HS-27A (cell line): ENCODE data around the gene RANGRF.

Experiments
- DNase-seq: peaks from one replicate; pipeline ENCODE4 v3.0.0-alpha.2; 2012; ENCODE audit warnings: low read depth, missing footprints

The RANGRF gene

DNA sequence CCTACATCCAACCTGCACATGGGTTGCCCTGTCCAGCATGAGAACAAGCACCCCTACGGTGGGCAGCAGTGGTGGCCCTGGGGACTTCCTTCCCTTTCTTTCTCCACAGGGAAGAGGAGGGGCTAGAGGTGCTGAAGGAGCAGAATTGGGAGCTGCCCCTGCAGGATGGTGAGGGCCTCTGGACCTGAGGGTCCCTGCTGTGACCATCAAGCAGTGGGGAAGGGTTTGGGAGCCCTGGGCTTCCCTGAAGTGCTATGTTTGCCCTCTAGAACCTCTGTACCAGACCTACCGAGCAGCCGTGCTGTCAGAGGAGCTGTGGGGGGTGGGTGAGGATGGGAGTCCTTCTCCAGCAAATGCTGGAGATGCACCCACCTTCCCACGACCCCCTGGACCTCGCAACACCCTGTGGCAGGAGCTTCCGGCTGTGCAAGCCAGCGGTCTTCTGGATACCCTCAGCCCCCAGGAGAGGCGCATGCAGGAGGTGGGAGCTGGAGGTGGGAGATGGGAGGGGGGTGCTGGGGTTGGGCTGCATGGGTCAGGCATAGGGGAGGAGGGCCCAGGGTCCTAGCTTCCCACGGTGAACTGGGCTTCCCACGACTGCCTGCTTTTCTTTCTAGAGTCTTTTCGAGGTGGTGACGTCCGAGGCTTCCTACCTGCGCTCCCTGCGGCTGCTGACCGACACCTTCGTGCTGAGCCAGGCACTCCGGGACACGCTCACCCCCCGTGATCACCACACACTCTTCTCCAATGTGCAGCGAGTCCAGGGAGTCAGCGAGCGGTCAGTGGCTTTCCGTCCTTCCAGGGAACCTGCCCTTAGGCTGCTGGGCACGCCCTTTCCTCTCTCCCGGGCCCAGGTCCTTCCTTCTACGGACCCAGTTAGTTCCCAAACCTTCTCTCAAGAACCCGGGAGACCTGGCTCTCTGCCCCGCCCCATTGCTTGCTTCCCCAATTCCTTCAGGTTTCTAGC is 26.6 kb downstream of the RANGRF start:
- no peak for DNase-seq

- no peak for DNase-seq
Measured at GRCh38 chr17:8315764-8316217, 27.3 kb downstream of the RANGRF start.

- no peak for DNase-seq
Measured at GRCh38 chr17:8318010-8318935, 29.8 kb downstream of the RANGRF start.

DNA sequence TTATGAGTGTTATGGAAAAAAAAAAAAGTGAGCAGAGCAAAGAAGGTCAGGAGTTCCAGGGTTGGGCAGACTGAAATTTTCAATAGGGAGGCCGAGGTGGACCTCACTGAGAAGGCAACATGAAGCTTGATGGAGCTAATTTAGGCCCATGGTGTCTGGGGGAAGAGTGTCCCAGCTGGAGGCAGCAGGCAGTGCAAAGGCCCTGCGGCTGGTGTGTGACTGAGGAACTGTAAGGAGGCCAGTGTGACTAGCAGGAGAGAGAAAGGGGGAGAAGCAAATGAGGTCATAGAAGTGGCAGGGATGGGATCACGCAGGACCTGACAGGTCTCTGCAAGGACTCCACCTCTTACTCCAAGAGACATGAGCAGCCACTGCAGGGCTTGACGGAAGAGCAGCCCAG is 31.8 kb downstream of the RANGRF start:
- DNase-seq: no peak

- no peak for DNase-seq
Measured at GRCh38 chr17:8320990-8321389, 32.5 kb downstream of the RANGRF start.

- no peak for DNase-seq
Measured at GRCh38 chr17:8322061-8322460, 33.6 kb downstream of the RANGRF start.

DNA sequence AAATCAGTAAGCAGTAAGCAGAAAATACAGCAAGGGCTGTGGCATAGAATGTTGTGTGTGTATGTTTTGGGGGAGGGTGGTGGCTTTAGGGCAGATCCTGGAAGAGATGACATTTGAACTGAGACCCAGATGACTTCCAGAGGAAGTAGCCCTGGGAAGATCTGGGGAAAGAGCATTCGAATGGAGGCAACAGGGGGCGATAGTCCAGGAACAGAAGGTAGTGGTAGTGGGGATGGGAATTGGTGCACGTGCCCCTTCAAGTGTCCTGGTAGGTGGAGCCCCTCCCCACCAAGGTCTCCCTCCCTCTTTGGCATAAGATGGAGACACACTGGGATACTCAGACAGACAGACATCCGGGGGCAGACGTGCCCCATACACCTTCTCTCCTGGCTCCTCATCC is 35.7 kb downstream of the RANGRF start:
- no peak for DNase-seq

DNA sequence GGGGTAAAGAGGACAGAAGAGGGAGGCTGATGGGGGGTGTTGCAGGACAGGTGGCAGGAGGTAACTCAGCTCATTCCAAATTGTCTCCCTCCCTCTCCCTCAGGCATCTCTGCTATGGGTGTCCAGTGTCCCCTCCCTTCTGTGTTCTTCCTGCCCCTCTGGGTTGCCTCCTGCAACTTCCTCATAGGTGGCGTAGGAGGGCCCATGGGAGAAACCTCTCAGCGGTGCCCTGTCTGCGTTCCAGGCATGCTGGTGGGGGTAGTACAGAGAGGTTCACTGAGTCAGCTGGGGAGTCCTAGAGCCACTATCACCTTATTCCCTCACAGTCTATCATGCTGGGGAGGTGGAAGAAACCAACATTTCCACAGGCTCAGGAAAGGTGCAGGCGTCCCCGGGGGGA is 36.5 kb downstream of the RANGRF start:
- DNase-seq: no peak

- DNase-seq: no peak
Measured at GRCh38 chr17:8326511-8327302, 38.2 kb downstream of the RANGRF start.

DNA sequence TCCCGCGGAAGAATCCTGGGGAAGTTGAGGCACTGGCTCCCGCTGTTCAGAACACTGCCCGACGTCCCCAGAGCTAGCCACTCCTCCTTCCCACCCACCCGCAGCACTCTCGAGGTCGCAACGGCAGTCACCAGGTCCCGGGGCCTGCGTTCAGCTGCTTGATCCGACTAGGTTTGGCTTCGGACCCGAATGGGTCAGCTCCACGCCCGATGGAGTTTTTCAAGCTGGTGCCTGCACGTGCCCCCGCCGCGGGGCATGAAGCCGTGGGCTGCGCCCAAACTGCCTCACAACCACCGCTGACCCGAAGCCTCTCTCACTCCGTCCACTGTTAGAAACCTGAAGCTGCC is 38.8 kb downstream of the RANGRF start:
- DNase-seq: no peak

DNA sequence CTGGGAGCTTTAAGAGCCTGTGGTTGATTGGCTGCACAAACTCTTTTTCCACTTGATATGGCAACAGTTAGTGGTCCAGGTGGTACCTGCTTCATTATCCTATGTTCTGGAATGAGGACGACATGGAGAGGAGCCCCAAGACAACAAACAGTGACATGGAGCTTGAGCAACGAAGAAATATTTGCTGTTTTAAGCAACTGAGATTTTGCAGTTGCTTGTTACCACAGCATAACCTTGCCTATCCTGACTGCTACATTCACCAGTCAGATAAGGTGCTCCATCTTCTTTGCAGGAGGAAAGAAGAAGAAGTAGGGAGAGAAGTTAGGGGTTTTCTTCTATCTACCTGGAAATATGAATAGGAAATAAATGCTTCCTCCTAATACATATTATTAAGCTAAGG is 43.7 kb downstream of the RANGRF start:
- DNase-seq: no peak

GRCh38 chr17:8332688-8333087 is 44.2 kb downstream of the RANGRF start:
- no peak for DNase-seq

GRCh38 chr17:8333281-8333680 is 44.8 kb downstream of the RANGRF start:
- DNase-seq: no peak

DNA sequence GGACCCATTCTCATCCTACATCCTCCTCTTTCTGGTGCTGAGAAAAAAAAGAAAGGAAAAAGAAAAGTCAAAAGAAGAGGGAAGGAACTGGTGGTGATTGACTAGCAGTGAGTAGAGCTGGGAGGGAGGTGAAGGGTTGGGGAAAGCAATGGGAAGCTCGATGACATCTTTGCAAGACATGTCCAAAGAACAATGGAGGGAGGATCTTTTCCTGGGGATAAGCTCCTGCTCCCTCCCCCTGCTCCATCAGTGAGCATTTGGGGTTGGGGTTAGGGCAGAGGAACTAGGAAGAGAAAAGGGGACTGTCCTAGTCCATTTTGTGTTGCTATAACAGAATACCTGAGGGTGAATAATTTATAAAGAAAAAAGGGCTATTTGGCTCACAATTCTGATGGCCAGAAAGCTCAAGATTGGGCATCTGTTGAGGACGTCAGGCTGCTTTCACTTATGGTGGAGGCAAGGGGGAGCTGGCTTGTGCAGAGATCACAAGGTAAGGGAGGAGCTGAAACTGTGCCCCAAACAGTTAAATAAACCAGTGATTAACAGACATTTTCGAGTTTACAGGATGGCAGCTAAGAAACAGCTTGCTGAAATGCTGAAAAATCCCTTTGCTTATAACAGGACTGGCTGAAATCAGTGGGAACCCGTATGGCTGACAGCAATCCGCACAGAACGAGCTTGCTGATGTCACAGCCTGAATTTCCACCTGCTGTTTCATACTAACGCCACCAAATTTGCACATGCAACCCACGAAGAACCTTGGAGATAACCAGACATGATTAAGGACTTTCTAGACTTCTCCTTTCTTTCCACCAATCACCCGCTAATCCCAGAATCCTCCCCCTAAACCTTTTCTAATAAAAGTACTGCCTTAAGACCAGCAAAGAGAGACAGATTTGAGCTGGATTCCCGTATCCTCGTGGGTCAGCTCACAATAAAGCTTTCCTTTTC is 49.6 kb downstream of the RANGRF start:
- no peak for DNase-seq

DNA sequence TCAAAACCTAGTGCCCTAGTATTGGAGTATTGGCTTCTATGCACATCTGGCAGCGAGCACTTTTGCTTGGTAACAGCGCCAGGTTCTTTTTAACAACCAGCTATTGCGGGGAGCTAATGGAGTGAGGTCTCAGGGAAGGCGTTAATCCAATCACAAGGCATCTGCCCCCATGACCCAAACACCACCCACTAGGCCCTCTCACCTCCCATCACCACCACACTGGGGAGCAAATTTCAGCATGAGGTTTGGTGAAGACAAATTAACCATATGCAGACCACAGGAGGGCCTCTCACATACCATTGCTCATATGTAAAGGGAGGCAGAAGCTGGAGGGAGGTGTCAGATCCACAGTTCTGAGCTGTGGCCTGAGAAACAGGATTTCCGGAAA is 50.3 kb downstream of the RANGRF start:
- no peak for DNase-seq

DNA sequence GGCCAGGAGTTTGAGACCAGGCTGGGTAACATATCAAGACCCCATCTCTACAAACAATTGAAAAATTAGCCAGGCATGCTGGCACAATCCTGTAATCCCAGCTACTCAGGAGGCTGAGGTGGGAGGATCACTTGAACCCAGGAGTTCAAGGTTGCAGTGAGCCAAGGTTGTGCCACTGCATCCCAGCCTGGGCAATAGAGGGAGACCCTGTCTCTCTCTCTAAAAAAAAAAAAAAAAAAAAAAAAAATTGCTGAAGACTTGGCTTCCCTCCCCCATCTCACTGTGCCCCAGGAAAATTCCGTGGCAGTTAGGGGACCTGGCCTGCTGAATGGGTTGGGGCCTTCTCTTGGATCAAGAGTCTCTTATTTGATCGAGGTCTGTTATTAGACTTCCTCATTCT is 51.1 kb downstream of the RANGRF start, which contains the start of gene ODF4:
Gene ODF4 (plus strand): TSS at position 301 of the 400 bp plus-strand sequence. CDS start 212 bp downstream, outside the sequence.
- no peak for DNase-seq
